GM18909 (cell line): Measurements from ENCODE around the gene TOX3.
A peak's percentile ranks its signal among the peaks of the same experiment; 100 is the strongest.

Experiments used
- ATAC-seq: cut with Tn5 transposase; IDR thresholded peaks from one replicate; pipeline ENCODE4 v1.9.1; 2021; ENCODE audit warnings: mild to moderate bottlenecking; ENCODE audit not compliant: unreplicated experiment, poor library complexity

The TOX3 gene

GRCh38 chr16:52547004-52547833, at the start of gene TOX3:
Gene TOX3, minus strand, starts transcription at chr16:52547143. Its CDS starts 420 bp downstream, at chr16:52546723.
- no peak for ATAC-seq

- no peak for ATAC-seq
Observed at GRCh38 chr16:52592778-52593177, 45.8 kb upstream of the TOX3 start.

GRCh38 chr16:52591934-52592592, 45.1 kb upstream of the TOX3 start:
- ATAC-seq, result no peak

- no peak for ATAC-seq
Observed at GRCh38 chr16:52591471-52591870, 44.5 kb upstream of the TOX3 start.

- ATAC-seq, result no peak
Observed at GRCh38 chr16:52586159-52586558, 39.2 kb upstream of the TOX3 start.

GRCh38 chr16:52584354-52585320, 37.7 kb upstream of the TOX3 start:
- no peak for ATAC-seq

- ATAC-seq, result no peak
Observed at GRCh38 chr16:52581530-52581929, 34.6 kb upstream of the TOX3 start.

GRCh38 chr16:52580488-52580887, 33.5 kb upstream of the TOX3 start:
- no peak for ATAC-seq

GRCh38 chr16:52578829-52579498, 32.0 kb upstream of the TOX3 start:
- ATAC-seq, result no peak

- no peak for ATAC-seq
Observed at GRCh38 chr16:52578007-52578828, 31.3 kb upstream of the TOX3 start.

- ATAC-seq, result no peak
Observed at GRCh38 chr16:52577130-52577706, 30.3 kb upstream of the TOX3 start.

- peak; percentile 95 for ATAC-seq
Observed at GRCh38 chr16:52573365-52574299, 26.7 kb upstream of the TOX3 start.

- no peak for ATAC-seq
Observed at GRCh38 chr16:52572656-52573055, 25.7 kb upstream of the TOX3 start.

GRCh38 chr16:52570495-52571091, 23.6 kb upstream of the TOX3 start:
- no peak for ATAC-seq

- ATAC-seq, result no peak
Observed at GRCh38 chr16:52569701-52570100, 22.8 kb upstream of the TOX3 start.

GRCh38 chr16:52568983-52569690, 22.2 kb upstream of the TOX3 start:
- ATAC-seq, result no peak

- no peak for ATAC-seq
Observed at GRCh38 chr16:52568495-52568894, 21.6 kb upstream of the TOX3 start.
